Endodermal cell (in vitro differentiated cells): Measurements from ENCODE around the gene SPINT1. TPM values are rescaled to one million over a fixed set of nuclear protein-coding genes. Genes with fewer than 3 reads are reported as not detected.

ENCODE experiments used
- DNase-seq: peaks from one replicate; pipeline ENCODE4 v3.0.0-alpha.2; 2017
- H3K27ac ChIP-seq: 2 replicates; pipeline ENCODE4 v1.5.1; 2013; ENCODE audit warnings: mild to moderate bottlenecking, low read depth, low read length, moderate library complexity
- H3K27me3 ChIP-seq: 2 replicates; pipeline ENCODE4 v1.6.1; 2013; ENCODE audit warnings: mild to moderate bottlenecking, low read length, moderate library complexity; ENCODE audit not compliant: insufficient read depth, control insufficient read depth, poor library complexity, severe bottlenecking
- H3K36me3 ChIP-seq: 2 replicates; pipeline ENCODE4 v1.7.0; 2013; ENCODE audit warnings: mild to moderate bottlenecking, low read length, moderate library complexity; ENCODE audit not compliant: control insufficient read depth, insufficient read depth
- H3K4me1 ChIP-seq: one replicate; pipeline ENCODE4 v1.7.0; 2013; ENCODE audit warnings: low read length; ENCODE audit not compliant: control insufficient read depth, insufficient read depth
- H3K4me3 ChIP-seq: 2 replicates; pipeline ENCODE4 v1.5.1; 2013; ENCODE audit warnings: mild to moderate bottlenecking, low read length, moderate library complexity
- H3K9ac ChIP-seq: 2 replicates; pipeline ENCODE4 v1.6.1; 2013; ENCODE audit warnings: mild to moderate bottlenecking, low read length, moderate library complexity; ENCODE audit not compliant: poor library complexity, severe bottlenecking; ENCODE audit errors: extremely low read depth
- H3K9me3 ChIP-seq: 2 replicates; pipeline ENCODE4 v1.6.1; 2013; ENCODE audit warnings: mild to moderate bottlenecking, low read length, moderate library complexity; ENCODE audit not compliant: control insufficient read depth
- H3K27ac Mint-ChIP-seq: 2 replicates; pipeline ENCODE4 v1.8.0; 2020; ENCODE audit warnings: mixed read lengths
- H3K27me3 Mint-ChIP-seq: 2 replicates; pipeline ENCODE4 v1.8.0; 2021; ENCODE audit warnings: mild to moderate bottlenecking, mixed read lengths; ENCODE audit not compliant: insufficient read depth
- H3K36me3 Mint-ChIP-seq: 2 replicates; pipeline ENCODE4 v1.8.0; 2020; ENCODE audit warnings: low read depth, mixed read lengths
- H3K4me1 Mint-ChIP-seq: 2 replicates; pipeline ENCODE4 v1.8.0; 2020; ENCODE audit warnings: mixed read lengths
- H3K4me3 Mint-ChIP-seq: 2 replicates; pipeline ENCODE4 v1.8.0; 2020; ENCODE audit warnings: mild to moderate bottlenecking, moderate library complexity, mixed read lengths
- H3K9me3 Mint-ChIP-seq: 2 replicates; pipeline ENCODE4 v1.8.0; 2020; ENCODE audit warnings: mild to moderate bottlenecking, mixed read lengths
- WGBS, 2 experiments: methylation state at CpG; one replicate each; pipeline versions ENCODE4 v1.1.5 to v1.1.7; 2013; ENCODE audit warnings: missing lambda C conversion rate in 2 of 2, mixed read lengths in 1 of 2; ENCODE audit not compliant: insufficient coverage in 1 of 2, insufficient read length in 1 of 2; 5-methylcytosine and 5-hydroxymethylcytosine counted together
- total RNA-seq, 2 donors: library from RNA; stranded (reverse); fragmentation: NEBNext Ultra II Directional in 1 of 2; extraction: Animal tissue kit (Norgen Biotek cat#: 25700) in 1 of 2; gene quantifications; 2 replicates in 1 of 2; 3 replicates in 1 of 2; pipeline ENCODE4 v1.2.1, GENCODE V29; 2021
- TF ChIP-seq, protein P1 (sequence below): fragments of 200-600 bp; sonication (generic); conservative IDR thresholded peaks from 2 replicates; pipeline ENCODE4 v1.5.0; 2021; ENCODE audit warnings: antibody characterized with exemption, mild to moderate bottlenecking

SPINT1 gene
- total RNA-seq, 2 donors from 2014 or later = 129 to 141 TPM

DNA sequence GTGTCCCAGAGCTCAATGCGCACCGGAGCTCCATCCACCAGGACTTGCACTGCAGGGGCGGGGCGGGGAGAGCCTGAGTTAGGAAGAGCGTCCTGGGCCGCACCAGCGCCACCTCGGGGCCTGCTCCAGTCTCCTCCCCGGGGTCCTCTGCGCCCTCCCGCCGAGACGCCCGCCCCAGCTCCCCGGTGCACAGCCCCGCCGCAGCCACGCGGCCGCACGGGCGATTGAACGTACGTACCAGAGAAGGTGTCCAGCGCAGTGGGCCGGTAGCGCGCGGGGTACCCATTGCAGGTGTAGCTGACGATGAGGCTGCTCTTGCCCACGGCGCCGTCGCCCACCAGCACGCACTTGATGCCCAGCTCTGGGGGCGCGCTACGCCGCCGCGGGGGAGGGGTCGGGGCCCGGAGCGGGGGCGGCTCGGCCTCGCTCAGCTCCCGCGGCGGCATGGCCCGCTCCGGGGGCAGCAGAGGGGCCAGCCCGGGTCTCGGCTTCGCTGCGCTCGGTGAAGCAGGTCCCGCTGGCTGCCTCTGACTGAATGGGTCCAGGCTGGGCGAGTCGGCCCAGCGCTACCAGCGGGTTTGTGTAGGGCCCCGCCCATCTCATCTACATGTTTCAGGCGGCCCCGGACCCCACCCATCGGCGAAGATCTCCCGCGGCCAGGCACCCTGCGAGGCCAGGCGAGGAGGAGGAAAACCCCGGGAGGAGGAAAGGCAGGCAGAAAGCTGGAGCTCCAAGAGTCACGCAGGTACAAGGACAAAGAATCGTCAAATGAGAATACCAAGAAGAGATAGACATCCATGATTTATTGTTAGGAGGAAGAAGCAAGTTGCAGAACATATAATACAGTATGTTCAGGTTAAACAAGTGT is 30.1 kb downstream of the SPINT1 start, which contains the start of gene RHOV:
RHOV (minus strand) TSS at position 541 of the 868 bp plus-strand sequence; CDS start at position 446, 95 bp downstream.
- Mint-ChIP-seq H3K4me1 (peaks cover 20% of the 10 kb centered on the region), H3K9me3 (no peaks in the 10 kb centered on the region), H3K36me3 (no peaks in the 10 kb centered on the region), H3K4me3 (peak within 1 kb of the TSS; percentile 62), H3K27ac (no peak within 1 kb of the TSS), H3K27me3 (peaks cover 3% of the 10 kb centered on the region)
- no peaks in the 10 kb centered on the region for H3K36me3 ChIP-seq
- peaks cover 6% of the 10 kb centered on the region for H3K27me3 ChIP-seq
- no peak within 1 kb of the TSS for H3K9ac ChIP-seq
- DNase-seq = peak; percentile 96
- H3K4me3 ChIP-seq = peak within 1 kb of the TSS; percentile 75
- H3K27ac ChIP-seq = no peak within 1 kb of the TSS
- TF ChIP-seq, protein P1, sequence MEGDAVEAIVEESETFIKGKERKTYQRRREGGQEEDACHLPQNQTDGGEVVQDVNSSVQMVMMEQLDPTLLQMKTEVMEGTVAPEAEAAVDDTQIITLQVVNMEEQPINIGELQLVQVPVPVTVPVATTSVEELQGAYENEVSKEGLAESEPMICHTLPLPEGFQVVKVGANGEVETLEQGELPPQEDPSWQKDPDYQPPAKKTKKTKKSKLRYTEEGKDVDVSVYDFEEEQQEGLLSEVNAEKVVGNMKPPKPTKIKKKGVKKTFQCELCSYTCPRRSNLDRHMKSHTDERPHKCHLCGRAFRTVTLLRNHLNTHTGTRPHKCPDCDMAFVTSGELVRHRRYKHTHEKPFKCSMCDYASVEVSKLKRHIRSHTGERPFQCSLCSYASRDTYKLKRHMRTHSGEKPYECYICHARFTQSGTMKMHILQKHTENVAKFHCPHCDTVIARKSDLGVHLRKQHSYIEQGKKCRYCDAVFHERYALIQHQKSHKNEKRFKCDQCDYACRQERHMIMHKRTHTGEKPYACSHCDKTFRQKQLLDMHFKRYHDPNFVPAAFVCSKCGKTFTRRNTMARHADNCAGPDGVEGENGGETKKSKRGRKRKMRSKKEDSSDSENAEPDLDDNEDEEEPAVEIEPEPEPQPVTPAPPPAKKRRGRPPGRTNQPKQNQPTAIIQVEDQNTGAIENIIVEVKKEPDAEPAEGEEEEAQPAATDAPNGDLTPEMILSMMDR = peak; percentile 74
- H3K9me3 ChIP-seq = no peaks in the 10 kb centered on the region
- no peaks in the 10 kb centered on the region for H3K4me1 ChIP-seq
- WGBS, 2 experiments = 0 to 2% methylated on average over 32 to 74 of the region's 74 CpGs

DNA sequence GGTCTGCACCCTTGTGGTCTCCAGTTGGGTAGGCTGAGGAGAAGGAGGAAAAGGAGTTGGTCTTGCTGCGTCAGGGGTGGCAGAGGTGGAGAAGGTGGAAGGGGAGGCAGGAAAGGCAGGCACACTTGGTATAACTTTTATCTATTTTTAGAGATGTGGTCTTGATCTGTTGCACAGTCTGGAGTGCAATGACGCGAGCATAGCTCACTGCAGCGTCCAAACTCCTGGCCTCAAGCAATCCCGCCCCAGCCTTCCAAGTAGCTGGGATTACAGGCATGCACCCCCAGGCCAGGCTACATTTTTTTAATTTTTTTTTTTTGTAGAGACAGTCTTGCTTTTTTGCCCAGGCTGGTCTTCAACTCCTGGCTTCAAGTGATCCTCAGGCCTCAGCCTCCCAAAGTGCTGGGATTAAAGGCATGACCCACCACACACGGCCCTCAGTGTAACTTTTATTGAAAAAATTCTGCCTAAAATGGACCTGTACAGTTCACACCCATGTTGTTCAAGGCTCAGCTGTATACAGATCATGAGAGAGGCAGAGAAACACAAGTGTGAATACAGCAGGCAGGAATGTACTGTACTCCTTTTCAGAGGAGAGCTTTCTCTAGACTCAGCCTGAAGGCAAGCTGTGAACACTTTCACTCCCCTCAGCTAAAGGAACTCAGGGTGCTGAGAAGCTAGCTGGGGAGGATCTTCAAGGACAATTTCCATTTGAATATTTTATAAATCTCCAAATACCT is 32.3 kb downstream of the SPINT1 start:
- H3K4me1 Mint-ChIP-seq = peaks cover 20% of the 10 kb centered on the region
- no peaks in the 10 kb centered on the region for H3K36me3 ChIP-seq
- no peaks in the 10 kb centered on the region for H3K9me3 ChIP-seq
- WGBS, 2 experiments = 89 to 93% methylated on average over 6 of the region's 6 CpGs
- H3K4me1 ChIP-seq = no peaks in the 10 kb centered on the region
- TF ChIP-seq, protein P1 = no peak
- H3K27ac ChIP-seq = no peak overlapping the region
- DNase-seq = no peak
- no peak overlapping the region for H3K9ac ChIP-seq
- H3K4me3 ChIP-seq = no peak overlapping the region
- H3K27ac Mint-ChIP-seq = no peak overlapping the region
- no peaks in the 10 kb centered on the region for H3K36me3 Mint-ChIP-seq
- H3K27me3 Mint-ChIP-seq = peaks cover 3% of the 10 kb centered on the region
- no peaks in the 10 kb centered on the region for H3K9me3 Mint-ChIP-seq
- H3K27me3 ChIP-seq = peaks cover 6% of the 10 kb centered on the region
- no peak overlapping the region for H3K4me3 Mint-ChIP-seq

DNA sequence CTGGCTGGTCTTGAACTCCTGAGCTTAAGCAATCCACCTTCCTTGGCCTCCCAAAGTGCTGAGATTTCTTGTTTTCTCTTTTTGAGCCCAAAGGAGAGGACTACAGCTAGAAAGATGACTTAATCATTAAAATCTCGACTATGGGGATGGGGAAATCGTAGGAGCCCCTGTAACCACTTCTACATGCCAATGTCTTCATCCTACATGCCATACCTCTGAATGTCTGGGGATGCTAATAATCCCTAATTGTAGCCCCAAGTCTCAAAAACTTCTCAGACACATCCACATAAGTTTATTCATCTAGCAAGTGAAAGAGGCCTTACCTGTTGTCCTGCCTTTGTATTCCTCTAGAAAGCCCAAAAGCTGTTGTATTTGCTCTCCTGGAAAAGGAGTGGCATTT is 33.8 kb downstream of the SPINT1 start:
- H3K9me3 Mint-ChIP-seq = peaks cover 4% of the 10 kb centered on the region
- no peaks in the 10 kb centered on the region for H3K36me3 Mint-ChIP-seq
- H3K27ac Mint-ChIP-seq = no peak overlapping the region
- no peaks in the 10 kb centered on the region for H3K4me1 ChIP-seq
- TF ChIP-seq, protein P1 = no peak
- no peak overlapping the region for H3K4me3 ChIP-seq
- WGBS, 2 experiments = 92% methylated on average over 2 of the region's 2 CpGs; no CpG with 5 or more reads in 1 of the 2 experiments
- H3K27me3 Mint-ChIP-seq = peaks cover 3% of the 10 kb centered on the region
- no peak overlapping the region for H3K27ac ChIP-seq
- no peak overlapping the region for H3K4me3 Mint-ChIP-seq
- peaks cover 4% of the 10 kb centered on the region for H3K9me3 ChIP-seq
- no peak overlapping the region for H3K9ac ChIP-seq
- H3K36me3 ChIP-seq = no peaks in the 10 kb centered on the region
- peaks cover 7% of the 10 kb centered on the region for H3K4me1 Mint-ChIP-seq
- peaks cover 6% of the 10 kb centered on the region for H3K27me3 ChIP-seq
- DNase-seq = no peak
